HEK293 (cell line): ENCODE results near the gene UTP11.

Experiments
- CTCF ChIP-seq: fragments of 450-650 bp; formaldehyde crosslinking; IDR thresholded peaks from 2 replicates; pipeline ENCODE4 v1.5.1; 2016; ENCODE audit warnings: missing biosample characterization, missing genetic modification characterization
- YY1 ChIP-seq: fragments of 450-650 bp; formaldehyde crosslinking; IDR thresholded peaks from 2 replicates; pipeline ENCODE4 v1.5.1; 2018; ENCODE audit warnings: missing biosample characterization, missing genetic modification characterization
- ZNF169 ChIP-seq: fragments of 450-650 bp; formaldehyde crosslinking; IDR thresholded peaks from 2 replicates; pipeline ENCODE4 v1.5.1; 2016; ENCODE audit warnings: missing biosample characterization, missing genetic modification characterization
- ZNF311 ChIP-seq: fragments of 450-650 bp; formaldehyde crosslinking; IDR thresholded peaks from 2 replicates; pipeline ENCODE4 v1.5.1; 2017; ENCODE audit warnings: missing biosample characterization, missing genetic modification characterization, borderline replicate concordance
- ZNF514 ChIP-seq: fragments of 450-650 bp; formaldehyde crosslinking; IDR thresholded peaks from 2 replicates; pipeline ENCODE4 v1.5.1; 2016; ENCODE audit warnings: missing biosample characterization, missing genetic modification characterization
- ZNF571 ChIP-seq: fragments of 450-650 bp; formaldehyde crosslinking; IDR thresholded peaks from 2 replicates; pipeline ENCODE4 v1.5.0; 2017; ENCODE audit warnings: missing biosample characterization, missing genetic modification characterization
- TF ChIP-seq, protein P1 (sequence below): fragments of 450-650 bp; formaldehyde crosslinking; IDR thresholded peaks from 2 replicates; pipeline ENCODE4 v1.5.1; 2016; ENCODE audit warnings: missing biosample characterization, missing genetic modification characterization

GRCh38 chr1:38074302-38074677 lies 61.8 kb downstream of the UTP11 start:
- TF ChIP-seq ZNF169, result no peak
- no peak for TF ChIP-seq CTCF (tag by site-specific recombination)
- no peak for TF ChIP-seq ZNF514 (tag by site-specific recombination)
- TF ChIP-seq ZNF311 (tag by site-specific recombination), result no peak
- no peak for TF ChIP-seq YY1
- TF ChIP-seq, protein P1, sequence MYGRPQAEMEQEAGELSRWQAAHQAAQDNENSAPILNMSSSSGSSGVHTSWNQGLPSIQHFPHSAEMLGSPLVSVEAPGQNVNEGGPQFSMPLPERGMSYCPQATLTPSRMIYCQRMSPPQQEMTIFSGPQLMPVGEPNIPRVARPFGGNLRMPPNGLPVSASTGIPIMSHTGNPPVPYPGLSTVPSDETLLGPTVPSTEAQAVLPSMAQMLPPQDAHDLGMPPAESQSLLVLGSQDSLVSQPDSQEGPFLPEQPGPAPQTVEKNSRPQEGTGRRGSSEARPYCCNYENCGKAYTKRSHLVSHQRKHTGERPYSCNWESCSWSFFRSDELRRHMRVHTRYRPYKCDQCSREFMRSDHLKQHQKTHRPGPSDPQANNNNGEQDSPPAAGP (tag by site-specific recombination), result no peak
- no peak for TF ChIP-seq ZNF571
